NCI-H345 (cell line): ENCODE measurements around the gene MAP3K2.
"Not testable (repeated sequence)": the region's sequence is repeated elsewhere in the genome, so short reads cannot be mapped to it uniquely, and the experiment has no call there.

Source experiments
- DNase-seq: peaks from one replicate; lab custom pipeline; 2025; lab: John Stamatoyannopoulos, UW

Gene MAP3K2

GRCh38 chr2:127382831-127383230 lies 4.9 kb downstream of the MAP3K2 start:
- no peak for DNase-seq

GRCh38 chr2:127381762-127382161 lies 6.0 kb downstream of the MAP3K2 start:
- no peak for DNase-seq

GRCh38 chr2:127379712-127380355 lies 7.9 kb downstream of the MAP3K2 start:
- DNase-seq = no peak

GRCh38 chr2:127378720-127379119 lies 9.1 kb downstream of the MAP3K2 start:
- no peak for DNase-seq

- no peak for DNase-seq
Observed at GRCh38 chr2:127377262-127377661, 10.5 kb downstream of the MAP3K2 start.

GRCh38 chr2:127376257-127376656 lies 11.5 kb downstream of the MAP3K2 start:
- no peak for DNase-seq

GRCh38 chr2:127373362-127374083 lies 14.3 kb downstream of the MAP3K2 start:
- no peak for DNase-seq

- no peak for DNase-seq
Observed at GRCh38 chr2:127371037-127371436, 16.7 kb downstream of the MAP3K2 start.

- DNase-seq = no peak
Observed at GRCh38 chr2:127370010-127370409, 17.8 kb downstream of the MAP3K2 start.

- DNase-seq = no peak
Observed at GRCh38 chr2:127365211-127365643, 22.5 kb downstream of the MAP3K2 start.

GRCh38 chr2:127362971-127363370 lies 24.8 kb downstream of the MAP3K2 start:
- DNase-seq = no peak

GRCh38 chr2:127361929-127362885 lies 25.6 kb downstream of the MAP3K2 start:
- DNase-seq = no peak

GRCh38 chr2:127360242-127360641 lies 27.5 kb downstream of the MAP3K2 start:
- DNase-seq = no peak

GRCh38 chr2:127359520-127359919 lies 28.3 kb downstream of the MAP3K2 start:
- no peak for DNase-seq

GRCh38 chr2:127358971-127359370 lies 28.8 kb downstream of the MAP3K2 start:
- no peak for DNase-seq

GRCh38 chr2:127358044-127358443 lies 29.7 kb downstream of the MAP3K2 start:
- DNase-seq = no peak

- no peak for DNase-seq
Observed at GRCh38 chr2:127357591-127357990, 30.2 kb downstream of the MAP3K2 start.

- no peak for DNase-seq
Observed at GRCh38 chr2:127356531-127356930, 31.2 kb downstream of the MAP3K2 start.

GRCh38 chr2:127355407-127356008 lies 32.3 kb downstream of the MAP3K2 start:
- no peak for DNase-seq

- DNase-seq = not testable (repeated sequence)
Observed at GRCh38 chr2:127353873-127354676, 33.7 kb downstream of the MAP3K2 start.

GRCh38 chr2:127353223-127353622 lies 34.6 kb downstream of the MAP3K2 start:
- DNase-seq = not testable (repeated sequence)
